ENCODE results near the gene NEDD8.

DNA sequence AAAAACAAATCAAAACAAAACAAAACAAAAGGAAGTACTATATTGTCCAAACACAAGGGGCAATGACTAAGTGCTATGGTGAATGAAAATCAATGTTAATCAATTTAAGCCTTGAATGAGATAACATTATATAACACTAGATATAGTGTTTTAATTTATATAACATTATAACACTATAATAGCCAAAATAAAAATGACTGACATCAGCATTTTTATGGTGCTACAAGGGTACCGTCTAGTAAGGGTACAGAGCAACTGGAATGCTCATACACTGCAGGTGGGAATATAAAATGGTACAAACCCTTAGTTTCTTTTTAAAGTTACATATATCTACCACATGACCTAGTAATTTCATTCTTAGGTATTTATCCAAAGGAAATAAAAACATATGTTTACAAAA lies 5.7 kb downstream of the NEDD8 start:
- TF ChIP-seq, protein P1, sequence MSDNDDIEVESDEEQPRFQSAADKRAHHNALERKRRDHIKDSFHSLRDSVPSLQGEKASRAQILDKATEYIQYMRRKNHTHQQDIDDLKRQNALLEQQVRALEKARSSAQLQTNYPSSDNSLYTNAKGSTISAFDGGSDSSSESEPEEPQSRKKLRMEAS (IDR thresholded peaks at IDR 0.05; ENCODE audit: insufficient read depth, insufficient read length) = no peak
- TF ChIP-seq POLR2AphosphoS5 (IDR thresholded peaks at IDR 0.05; ENCODE audit: insufficient read depth, low read depth, low read length) (no peak), GATA2 (IDR thresholded peaks at IDR 0.05; ENCODE audit: insufficient read depth, insufficient read length, low read depth, low read length) (no peak), POLR2A (IDR thresholded peaks at IDR 0.05; ENCODE audit: low read depth, low read length) (no peak), EZH2 (IDR thresholded peaks at IDR 0.05; ENCODE audit: borderline replicate concordance, low read depth, low read length, severe bottlenecking) (no peak), MYC (IDR thresholded peaks at IDR 0.05; ENCODE audit: low read depth, low read length) (no peak)
- TF ChIP-seq, protein P2, sequence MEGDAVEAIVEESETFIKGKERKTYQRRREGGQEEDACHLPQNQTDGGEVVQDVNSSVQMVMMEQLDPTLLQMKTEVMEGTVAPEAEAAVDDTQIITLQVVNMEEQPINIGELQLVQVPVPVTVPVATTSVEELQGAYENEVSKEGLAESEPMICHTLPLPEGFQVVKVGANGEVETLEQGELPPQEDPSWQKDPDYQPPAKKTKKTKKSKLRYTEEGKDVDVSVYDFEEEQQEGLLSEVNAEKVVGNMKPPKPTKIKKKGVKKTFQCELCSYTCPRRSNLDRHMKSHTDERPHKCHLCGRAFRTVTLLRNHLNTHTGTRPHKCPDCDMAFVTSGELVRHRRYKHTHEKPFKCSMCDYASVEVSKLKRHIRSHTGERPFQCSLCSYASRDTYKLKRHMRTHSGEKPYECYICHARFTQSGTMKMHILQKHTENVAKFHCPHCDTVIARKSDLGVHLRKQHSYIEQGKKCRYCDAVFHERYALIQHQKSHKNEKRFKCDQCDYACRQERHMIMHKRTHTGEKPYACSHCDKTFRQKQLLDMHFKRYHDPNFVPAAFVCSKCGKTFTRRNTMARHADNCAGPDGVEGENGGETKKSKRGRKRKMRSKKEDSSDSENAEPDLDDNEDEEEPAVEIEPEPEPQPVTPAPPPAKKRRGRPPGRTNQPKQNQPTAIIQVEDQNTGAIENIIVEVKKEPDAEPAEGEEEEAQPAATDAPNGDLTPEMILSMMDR (IDR thresholded peaks at IDR 0.05; ENCODE audit: extremely low read depth in 1 of 2, insufficient read depth in 1 of 2, low read depth in 1 of 2, low read length in 2 of 2) = no peak

Measured in endothelial cell of umbilical vein (primary cell).